Dermis blood vessel endothelial cell (primary cell): Measurements from ENCODE around the gene CYB5A. TPM values are rescaled to one million over a fixed set of nuclear protein-coding genes. Genes with fewer than 3 reads are reported as not detected.
"Not testable (repeated sequence)": the region's sequence is repeated elsewhere in the genome, so short reads cannot be mapped to it uniquely, and the experiment has no call there.

Experiments used
- DNase-seq: peaks from one replicate; pipeline ENCODE4 v3.0.0; 2010
- total RNA-seq: library from RNA; depleted of rRNA; stranded (reverse); fragments of >200 nt; gene quantifications from 2 replicates; pipeline ENCODE4 v1.2.3, GENCODE V29; 2014

The CYB5A gene, protein sequence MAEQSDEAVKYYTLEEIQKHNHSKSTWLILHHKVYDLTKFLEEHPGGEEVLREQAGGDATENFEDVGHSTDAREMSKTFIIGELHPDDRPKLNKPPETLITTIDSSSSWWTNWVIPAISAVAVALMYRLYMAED
- total RNA-seq = 58.3 and 86.8 TPM in 2 replicates

DNA sequence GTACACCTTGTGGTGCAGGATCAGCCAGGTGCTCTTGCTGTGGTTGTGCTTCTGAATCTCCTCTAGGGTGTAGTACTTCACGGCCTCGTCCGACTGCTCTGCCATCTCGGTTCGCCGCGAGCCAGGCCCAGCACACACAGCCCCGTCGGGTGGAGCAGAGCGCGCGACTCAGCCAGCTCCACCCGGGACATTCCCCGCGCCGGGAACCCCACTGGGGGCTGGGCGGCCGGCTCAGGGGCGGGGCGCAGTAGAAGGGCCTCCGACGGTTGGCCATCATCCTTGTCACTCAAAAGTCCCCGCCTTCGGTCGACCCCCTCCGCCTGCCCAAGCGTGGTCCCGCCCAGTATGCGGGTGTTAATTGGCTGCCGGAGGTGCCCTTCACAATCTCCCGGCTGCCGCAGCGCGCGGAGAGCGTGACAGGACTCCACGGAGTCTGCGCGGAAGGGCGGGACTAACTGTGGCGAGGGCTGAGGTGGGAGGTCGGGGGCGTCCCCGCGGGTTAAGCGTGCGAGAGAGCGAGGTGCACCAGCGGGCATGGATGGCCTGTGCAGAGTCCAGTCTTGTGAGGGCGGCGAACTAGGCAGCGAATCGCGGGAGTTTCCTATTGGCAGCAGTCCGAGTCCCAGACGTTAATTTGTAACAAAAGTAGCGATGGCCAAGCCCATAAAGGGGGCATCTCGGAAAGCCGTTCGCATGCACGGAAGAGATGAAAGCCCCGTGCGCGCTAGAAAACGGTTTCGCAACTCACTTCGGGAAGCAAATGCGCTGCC lies at the start of gene CYB5A:
CYB5A (minus strand) TSS at position 193 of the 770 bp plus-strand sequence; CDS start at position 105, 88 bp downstream.
- peak; percentile 98 for DNase-seq

GRCh38 chr18:74337912-74338309 lies 46.1 kb upstream of the CYB5A start:
- no peak for DNase-seq

- DNase-seq = no peak
These were observed 45.6 kb upstream of the CYB5A start for GRCh38 chr18:74337155-74337911.

GRCh38 chr18:74336656-74337055 lies 44.9 kb upstream of the CYB5A start:
- no peak for DNase-seq

GRCh38 chr18:74334242-74334893 lies 42.6 kb upstream of the CYB5A start:
- DNase-seq = no peak

GRCh38 chr18:74333091-74333490 lies 41.3 kb upstream of the CYB5A start:
- no peak for DNase-seq

DNA sequence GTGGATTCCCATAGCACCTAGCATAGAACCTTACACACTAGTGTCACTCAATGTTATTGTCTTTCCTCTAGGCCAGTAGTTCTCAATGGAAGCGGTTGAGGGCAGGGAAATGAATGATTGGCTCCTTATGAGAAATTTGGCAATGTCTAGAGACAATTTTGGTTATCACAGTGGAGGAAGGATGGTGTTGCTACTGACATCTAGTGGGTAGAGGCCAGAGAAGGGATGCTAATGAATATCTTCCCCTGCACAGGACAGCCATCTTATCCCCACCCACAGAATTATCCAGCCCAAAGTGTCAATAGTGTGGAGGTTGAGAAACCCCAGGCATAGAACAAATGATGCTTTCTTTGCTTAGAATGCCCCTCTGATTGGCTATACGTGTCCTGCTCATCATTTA lies 39.6 kb upstream of the CYB5A start:
- DNase-seq = peak; percentile 34

DNA sequence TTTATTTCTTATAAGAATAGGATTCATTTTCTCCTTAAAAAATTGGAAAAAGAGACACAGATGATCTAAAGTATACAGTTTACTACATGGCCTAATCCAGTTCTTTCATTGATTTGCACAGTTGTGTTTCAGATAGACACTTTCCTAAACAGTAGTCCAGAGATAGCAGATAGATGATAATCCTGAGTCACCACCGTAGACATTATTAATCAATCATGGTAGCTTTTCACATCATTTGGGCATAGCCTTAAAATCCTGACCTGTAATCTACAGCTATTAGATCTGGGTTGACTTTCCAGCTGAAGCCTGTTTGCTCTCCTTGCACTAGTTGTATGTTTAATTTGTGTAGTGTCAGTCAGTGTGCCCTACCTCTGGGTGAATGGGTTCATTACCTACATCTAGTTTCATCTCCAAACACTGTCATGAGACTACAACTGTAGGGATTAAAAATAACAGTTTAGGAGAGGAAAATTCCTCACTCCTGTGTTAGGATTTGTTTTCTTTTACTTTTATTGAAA lies 38.0 kb upstream of the CYB5A start:
- DNase-seq = no peak

- no peak for DNase-seq
These were observed 36.4 kb upstream of the CYB5A start for GRCh38 chr18:74328206-74328605.

- DNase-seq = not testable (repeated sequence)
These were observed 35.0 kb upstream of the CYB5A start for GRCh38 chr18:74326791-74327190.

DNA sequence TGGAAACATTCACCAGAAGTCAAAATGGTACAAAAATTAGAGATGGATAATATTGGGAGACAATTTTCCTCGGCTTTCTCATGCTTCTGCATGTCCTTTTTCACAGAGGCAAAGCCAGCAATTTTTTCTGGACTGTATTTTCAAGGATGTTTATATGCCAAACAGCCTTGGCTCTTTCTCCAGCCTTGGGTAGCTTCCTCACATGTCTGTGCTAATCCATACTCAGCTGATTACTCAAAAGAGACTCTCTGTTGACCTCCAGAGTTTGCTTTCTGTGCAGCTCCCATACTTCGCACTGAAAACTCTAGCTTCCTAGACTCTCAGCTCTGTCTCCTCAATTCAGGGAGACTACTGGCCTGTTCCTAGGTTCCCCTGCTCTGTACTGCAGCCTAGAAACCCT lies 34.5 kb upstream of the CYB5A start:
- DNase-seq = no peak

DNA sequence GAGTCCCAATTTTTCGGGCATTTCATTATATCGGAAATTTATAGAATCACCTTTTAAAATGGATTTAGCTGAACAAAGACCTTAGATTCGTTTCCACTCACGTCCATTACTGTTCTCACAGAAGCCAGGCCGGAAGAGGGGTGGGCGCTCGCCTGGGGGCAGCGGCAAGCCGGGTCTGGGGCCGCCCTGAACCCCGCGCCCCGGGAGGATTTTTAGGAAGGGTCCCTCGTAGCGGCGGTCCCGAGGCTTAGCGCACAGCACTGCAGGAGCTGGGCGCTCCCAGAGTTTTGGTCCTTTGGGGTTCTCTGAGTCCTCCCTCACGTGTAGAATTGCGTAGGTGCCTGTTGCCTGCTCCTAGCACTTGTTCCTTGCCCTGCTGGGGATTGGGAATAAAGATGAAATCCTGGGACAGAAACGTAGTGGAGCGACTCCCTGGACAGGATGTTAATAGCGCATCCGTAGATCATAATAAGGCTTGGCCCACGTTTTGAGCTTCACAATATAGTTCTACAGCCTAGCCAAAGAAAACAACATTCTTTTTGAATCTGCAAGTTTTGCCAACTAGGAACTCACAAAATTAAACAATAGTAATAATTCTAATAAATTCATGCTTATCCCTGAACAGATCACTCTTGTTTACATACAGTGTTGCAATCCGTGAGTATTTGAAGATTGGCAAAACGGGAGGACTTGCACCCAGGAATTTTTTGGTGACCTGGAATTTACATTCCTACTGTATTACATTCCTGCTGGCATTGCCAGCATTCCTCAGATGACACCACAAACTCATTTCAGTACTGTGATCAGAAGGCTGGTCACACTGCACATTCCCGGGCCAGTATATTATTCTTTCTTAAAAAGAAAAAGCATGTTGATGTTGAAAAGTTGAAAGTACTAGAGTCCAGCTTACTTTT lies 24.8 kb upstream of the CYB5A start:
- DNase-seq = no peak

DNA sequence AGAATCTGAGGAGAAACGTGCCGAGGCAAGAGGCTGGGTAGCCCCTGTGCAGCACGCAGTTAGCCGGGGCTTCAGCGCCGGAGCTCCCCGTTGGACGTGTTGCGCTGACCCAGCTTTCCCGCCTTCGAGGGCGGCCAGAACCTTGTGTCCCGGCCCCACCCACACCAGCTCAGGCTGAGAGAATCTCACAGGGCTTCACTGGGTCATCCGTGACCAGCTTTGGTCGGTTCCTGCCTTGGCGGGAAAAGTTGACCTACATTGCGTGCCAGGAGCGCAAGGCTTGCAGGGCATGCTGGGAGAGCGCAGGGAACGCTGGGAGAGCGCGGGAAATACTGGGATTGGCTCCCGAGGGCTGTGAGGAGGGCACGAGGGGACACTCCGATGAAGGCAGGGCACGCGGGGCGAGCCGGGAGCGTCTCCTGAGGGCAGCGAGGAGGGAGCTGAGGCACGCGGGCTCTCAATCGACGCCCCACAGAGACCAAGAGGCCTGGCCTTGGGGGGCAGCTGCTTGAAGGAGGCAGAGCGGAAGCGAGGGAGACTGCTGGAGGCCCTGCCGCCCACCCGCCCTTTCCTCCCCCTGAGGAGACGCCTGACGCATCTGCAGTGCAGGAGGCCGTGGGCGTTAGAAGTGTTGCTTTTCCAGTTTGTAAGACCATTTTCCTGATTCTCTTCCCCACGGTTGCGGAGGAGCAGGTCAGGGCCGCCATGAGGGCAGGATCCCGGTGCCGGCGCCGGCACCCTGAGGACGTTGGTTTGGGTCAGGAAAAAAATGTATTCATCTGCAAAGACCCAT lies 23.9 kb upstream of the CYB5A start, which contains the start of gene C18orf63:
C18orf63 (plus strand) TSS at position 376 of the 793 bp plus-strand sequence. CDS start 2,027 bp downstream, outside the sequence.
- no peak for DNase-seq

GRCh38 chr18:74314759-74315463 lies 23.1 kb upstream of the CYB5A start:
- no peak for DNase-seq

GRCh38 chr18:74311000-74311399 lies 19.2 kb upstream of the CYB5A start:
- DNase-seq = no peak

- DNase-seq = peak; percentile 20
These were observed 18.6 kb upstream of the CYB5A start for GRCh38 chr18:74310411-74310810.

DNA sequence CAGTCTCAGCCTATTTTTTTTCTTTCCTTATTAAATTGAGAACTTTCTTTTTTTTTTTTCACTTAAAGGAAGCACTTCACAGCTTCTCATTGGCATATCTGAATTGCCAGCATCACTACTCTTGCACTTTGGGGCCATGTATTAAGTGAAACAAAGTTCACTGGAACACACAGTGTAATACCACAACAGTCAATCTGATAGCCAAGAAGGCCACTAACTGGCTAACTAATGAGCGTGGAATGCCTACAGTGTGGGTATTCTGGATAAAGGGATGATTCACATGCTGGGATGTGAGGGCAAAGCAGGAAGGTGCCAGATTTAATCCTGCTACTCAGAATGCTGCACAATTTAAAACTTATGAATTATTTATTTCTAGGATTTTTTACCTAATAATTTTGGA lies 12.2 kb upstream of the CYB5A start:
- no peak for DNase-seq

DNA sequence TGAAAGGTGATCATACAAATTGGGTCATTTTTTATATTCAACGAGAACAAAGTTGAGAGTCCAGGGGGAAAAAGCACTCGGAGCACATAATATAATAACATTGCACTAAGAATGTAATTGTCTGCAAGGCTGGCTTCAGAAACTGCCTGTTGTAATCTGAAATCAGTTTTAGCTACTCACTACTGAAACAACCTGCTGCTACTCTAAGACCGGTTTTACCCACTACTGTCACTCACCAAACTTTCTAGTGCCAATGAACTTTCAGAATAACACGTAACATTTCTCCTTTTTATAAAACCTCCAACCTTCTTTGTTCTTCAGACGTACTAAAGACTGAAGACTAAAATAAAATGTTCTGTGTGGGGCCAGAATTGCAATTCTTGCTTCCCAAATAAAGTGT lies 11.5 kb upstream of the CYB5A start:
- DNase-seq = no peak

DNA sequence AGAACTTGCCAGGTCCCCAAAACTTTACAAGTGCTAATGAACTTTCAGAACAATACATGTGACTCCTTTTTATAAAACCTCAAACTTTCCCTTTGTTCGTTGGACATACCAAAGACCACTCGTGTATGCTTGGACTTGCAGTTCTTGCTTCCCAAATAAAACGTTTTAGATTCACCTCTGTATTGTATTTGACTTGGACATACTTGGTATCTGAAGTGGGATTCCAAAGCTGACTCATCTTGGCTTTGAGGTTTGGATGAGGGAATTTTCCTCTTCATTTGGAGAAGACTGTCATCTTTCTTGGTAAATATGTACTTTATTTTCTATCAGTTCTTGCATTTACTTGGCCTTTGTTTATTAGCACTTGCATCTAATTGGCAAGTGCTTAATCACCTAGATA lies 8.0 kb upstream of the CYB5A start:
- no peak for DNase-seq

DNA sequence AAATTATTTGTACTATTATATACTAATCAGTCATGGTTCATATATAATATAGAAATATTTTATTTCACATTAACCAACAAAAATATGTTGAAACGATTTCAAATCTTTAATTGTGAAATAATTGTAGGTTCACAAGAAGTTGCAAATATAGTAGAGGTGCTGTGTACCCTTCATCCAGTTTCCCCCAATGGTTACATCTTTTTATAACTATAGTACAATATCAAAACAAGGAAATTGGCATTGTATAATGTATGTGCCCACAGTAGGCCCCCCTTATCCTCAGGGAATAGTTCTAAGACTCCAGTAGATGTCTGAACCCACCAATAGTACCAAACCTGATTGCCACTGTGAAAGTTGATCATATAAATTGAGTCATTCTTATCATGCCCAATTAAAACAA lies 7.4 kb upstream of the CYB5A start:
- no peak for DNase-seq
